GM12875 (cell line): ENCODE results near the gene C22orf39.
A peak's percentile ranks its signal among the peaks of the same experiment; 100 is the strongest.

Experiments used
- H3K4me3 ChIP-seq: one replicate; pipeline ENCODE4 v1.5.1; 2011; ENCODE audit warnings: low read depth, low read length, control low read depth
- TF ChIP-seq, protein P1 (sequence below): IDR thresholded peaks from 2 replicates; pipeline ENCODE4 v1.5.1; 2011; ENCODE audit warnings: low read depth, mild to moderate bottlenecking, control low read depth, inconsistent platforms, low read length, moderate library complexity, borderline replicate concordance; ENCODE audit not compliant: insufficient read depth

C22orf39 gene

DNA sequence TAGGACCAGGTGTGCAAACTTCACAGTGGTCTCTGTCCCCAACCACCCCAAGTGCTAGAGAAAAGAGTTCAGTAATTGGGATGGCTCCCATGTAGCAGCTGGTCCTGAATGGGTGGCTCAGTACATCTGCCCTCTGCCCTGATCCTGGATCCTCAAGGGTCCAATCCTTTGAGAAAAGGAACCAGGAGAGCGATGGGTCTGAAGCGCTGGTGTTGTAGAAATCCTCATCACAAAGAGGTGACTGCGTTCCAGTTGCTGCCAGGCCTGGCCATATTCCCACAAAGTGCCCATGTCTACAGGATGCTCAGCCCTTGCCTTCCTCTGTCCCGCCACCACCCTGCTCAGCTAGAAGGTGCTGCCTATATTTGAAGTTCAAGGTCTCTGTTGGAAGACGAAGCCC, 6.2 kb upstream of the C22orf39 start:
- no peak overlapping the region for H3K4me3 ChIP-seq
- TF ChIP-seq, protein P1, sequence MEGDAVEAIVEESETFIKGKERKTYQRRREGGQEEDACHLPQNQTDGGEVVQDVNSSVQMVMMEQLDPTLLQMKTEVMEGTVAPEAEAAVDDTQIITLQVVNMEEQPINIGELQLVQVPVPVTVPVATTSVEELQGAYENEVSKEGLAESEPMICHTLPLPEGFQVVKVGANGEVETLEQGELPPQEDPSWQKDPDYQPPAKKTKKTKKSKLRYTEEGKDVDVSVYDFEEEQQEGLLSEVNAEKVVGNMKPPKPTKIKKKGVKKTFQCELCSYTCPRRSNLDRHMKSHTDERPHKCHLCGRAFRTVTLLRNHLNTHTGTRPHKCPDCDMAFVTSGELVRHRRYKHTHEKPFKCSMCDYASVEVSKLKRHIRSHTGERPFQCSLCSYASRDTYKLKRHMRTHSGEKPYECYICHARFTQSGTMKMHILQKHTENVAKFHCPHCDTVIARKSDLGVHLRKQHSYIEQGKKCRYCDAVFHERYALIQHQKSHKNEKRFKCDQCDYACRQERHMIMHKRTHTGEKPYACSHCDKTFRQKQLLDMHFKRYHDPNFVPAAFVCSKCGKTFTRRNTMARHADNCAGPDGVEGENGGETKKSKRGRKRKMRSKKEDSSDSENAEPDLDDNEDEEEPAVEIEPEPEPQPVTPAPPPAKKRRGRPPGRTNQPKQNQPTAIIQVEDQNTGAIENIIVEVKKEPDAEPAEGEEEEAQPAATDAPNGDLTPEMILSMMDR, result no peak

DNA sequence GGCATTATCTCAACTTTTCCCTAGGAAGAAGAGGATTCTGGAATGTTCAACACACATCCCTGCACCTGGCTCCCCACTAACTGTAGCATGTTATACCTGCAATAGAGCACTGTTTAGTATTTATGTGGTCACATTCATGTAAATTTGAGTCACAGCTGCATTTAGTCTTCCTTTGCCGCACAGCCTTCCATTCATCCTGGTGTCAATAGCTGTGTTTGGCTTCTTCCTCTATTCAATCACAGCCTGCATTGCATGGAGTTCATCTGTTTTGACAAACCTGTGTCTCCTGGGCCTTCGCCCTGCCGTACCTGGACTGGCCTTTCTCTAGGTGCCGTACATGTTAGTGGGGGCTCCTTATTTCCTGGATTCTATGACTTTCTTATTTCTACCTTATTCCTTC, 4.1 kb upstream of the C22orf39 start:
- TF ChIP-seq, protein P1, result no peak
- no peak overlapping the region for H3K4me3 ChIP-seq

DNA sequence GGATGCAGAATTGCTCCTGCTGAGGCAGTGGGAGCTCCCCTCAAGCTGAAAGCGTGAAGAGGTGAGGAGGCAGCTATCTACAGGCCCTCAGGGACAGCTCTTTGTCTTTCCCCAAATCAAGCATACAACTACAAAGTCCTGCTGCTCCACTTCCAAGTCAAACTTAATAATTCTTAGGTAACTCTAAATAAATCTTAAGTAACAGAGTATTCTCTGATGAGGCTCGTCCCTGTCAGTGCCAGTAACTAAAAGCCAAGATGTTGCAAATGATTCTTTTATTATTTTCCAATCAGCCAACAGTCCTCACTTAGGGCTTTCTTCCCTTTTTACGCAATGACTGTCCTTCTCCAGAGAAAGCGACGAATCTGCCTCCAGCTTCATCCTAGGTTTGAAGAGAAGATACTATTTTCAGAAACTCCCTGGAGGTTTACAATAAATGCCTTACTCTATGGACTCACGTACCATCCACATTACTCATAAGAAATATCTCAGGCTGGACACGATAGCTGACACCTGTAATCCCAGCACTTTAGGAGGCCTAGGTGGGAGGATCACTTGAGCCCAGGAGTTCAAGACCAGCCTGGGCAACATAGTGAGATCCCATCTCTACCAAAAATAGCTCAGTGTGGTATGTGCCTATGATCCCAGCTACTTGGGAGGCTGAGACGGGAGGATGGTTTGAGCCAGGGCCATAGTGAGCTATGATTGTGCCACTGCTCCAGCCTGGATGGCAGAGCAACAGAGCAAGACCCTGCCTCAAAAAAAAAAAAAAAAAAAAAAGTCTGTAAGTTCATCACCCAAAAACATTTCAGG, 3.1 kb upstream of the C22orf39 start:
- no peak overlapping the region for H3K4me3 ChIP-seq

DNA sequence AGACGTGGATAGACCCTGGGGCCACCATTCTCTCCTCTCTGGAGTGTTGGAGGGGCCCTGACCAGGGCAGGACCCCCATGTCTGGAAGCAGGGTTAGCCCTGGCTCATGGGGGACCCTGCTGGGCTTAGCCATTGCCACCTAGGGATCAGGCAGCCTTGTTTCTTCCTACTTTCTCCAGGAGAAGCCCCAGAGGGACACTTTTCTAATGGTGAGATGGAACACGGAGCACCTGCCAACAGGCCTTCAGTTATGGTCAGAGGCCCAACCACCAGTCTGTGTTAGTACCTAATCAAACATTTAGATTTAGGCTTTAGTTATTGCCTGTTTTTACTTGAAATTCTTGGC, 1.9 kb upstream of the C22orf39 start:
- H3K4me3 ChIP-seq, result no peak overlapping the region
- TF ChIP-seq, protein P1, result no peak

More for the DNA sequence above, 3.1 kb upstream of the C22orf39 start:
- TF ChIP-seq, protein P1, result no peak

DNA sequence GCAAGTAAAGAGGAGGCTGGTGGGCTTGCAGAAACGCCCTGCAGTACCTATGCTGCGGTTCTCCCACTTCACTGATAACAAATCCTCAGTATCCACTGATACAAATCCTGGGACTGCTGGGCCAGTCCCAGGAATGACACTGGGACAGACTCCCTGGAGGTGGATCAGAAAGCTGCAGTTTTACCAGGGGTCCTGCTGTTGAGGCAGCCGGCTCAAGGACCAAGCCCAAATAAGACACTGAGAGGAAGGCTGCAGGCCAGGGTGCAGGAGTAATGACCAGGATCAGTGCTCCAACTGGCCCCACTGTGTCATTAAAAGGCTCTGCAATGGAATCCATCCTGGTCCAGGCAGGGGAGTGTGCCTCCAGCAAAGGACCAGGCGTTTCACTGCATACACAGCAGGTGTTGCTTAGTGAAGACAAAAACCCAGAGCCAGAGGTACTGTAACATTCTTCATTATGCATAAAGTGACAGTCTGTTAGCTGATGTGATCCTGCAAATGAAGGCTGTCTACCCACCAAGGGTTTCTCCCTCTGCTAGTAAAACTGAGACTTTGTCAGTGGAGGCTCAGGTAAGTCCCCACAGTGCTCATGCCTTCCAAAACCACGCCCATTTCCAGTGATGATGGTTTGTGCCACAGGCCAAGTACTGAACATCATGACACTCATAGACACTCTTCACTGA, 1.4 kb upstream of the C22orf39 start:
- TF ChIP-seq, protein P1, result no peak
- peak overlapping the region; percentile 82 for H3K4me3 ChIP-seq

DNA sequence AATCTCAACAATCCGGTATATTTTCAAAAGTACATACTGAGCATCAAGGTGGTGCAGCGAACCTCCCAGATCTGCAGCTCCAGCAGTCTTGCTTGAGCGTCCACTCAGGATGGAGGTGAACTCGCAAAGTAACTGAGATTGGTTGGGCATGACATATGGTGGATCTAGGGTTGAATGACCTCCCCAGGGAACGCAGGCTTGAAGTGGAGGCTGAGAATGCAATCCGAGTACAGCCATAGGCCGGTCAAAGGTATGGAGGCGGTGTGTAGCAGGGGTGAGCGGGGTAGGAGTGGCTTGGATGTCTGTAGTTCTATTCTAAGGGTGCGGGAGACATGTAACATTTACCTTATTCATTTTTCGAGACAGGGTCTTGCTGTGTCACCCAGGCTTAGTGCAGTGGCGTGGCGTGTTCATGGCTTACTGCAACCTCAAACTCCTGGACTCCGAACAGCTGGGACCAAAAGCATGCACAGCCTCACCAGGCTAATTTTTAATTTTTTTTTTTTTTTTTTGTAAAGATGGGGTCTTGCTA, 631 bp upstream of the C22orf39 start:
- TF ChIP-seq, protein P1, result no peak
- H3K4me3 ChIP-seq, result peak overlapping the region; percentile 82
